Activated T-helper 9 cell treated with anti-CD3 and anti-CD28 coated beads, Interleukin-2, amount 50 U/mL, for 16 hours (primary cell): ENCODE measurements around the gene SLC13A3.
A peak's percentile ranks its signal among the peaks of the same experiment; 100 is the strongest.

ENCODE experiments used
- DNase-seq: peaks from one replicate; pipeline ENCODE4 v3.0.0-alpha.2; 2020; ENCODE audit warnings: low read depth

Gene SLC13A3

DNA sequence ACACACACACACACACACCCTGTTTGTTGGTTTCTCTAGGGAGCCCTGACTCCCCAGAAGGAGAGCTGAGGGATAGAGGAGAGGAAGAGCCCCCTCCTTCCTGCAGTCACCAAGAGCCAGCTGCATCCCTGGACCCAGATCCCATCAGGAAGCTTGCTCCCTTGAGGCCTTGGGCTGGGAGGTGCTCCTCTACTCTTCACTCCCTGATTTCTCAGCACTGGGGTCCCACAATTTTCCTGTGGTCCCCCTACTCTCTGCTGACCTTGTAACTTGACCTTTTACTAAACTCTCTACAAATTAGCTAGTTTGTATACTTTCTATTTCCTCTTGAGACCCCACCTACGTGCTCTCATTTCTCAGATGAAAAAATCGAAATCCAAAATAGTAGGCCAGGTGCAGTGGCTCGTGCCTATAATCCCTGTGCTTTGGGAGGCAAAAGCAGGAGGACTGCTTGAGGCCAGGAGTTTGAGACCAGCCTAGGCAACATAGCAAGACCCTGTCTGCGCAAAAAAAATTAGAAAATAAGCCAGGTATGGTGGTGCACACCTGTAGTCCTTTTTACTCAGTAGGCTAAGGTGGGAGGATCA, 95.8 kb downstream of the SLC13A3 start:
- no peak for DNase-seq

DNA sequence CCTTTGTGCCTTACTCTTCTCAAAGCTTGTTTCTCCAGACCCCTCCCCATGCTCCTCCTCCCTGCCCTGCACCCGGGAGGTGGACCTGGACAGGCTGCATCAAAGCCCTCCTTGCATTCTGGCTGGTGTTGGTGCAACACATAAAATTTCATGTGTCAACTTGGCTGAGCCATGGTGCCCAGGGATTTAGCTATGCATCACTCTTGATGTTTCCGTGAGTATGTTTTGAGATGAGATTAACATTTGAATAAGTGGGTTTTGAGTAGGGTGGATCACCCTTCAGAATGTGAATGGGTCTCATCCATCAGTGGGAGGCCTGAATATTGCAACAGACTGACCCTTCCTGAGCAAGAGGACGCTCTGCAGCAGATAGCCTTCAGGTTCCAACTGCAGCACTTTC, 96.4 kb downstream of the SLC13A3 start:
- DNase-seq = no peak

DNA sequence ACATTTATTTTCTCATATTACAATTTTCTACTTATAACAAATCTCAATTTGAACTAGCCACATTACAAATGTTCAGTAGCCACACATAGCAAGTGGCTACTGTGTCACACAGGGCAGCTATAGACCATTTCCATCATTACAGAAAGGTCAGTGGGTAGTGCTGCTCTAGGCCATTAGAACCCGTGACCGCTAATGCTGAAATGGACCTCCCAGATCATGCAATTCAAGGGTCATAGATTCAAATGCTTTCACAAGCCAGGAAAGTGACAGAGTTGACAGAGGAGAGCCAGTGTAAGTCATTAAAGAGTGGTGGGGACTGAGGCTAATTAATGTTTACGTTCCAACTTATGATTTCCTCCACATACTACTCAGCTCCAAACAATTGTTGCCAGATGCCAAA, 97.3 kb downstream of the SLC13A3 start:
- DNase-seq = no peak

DNA sequence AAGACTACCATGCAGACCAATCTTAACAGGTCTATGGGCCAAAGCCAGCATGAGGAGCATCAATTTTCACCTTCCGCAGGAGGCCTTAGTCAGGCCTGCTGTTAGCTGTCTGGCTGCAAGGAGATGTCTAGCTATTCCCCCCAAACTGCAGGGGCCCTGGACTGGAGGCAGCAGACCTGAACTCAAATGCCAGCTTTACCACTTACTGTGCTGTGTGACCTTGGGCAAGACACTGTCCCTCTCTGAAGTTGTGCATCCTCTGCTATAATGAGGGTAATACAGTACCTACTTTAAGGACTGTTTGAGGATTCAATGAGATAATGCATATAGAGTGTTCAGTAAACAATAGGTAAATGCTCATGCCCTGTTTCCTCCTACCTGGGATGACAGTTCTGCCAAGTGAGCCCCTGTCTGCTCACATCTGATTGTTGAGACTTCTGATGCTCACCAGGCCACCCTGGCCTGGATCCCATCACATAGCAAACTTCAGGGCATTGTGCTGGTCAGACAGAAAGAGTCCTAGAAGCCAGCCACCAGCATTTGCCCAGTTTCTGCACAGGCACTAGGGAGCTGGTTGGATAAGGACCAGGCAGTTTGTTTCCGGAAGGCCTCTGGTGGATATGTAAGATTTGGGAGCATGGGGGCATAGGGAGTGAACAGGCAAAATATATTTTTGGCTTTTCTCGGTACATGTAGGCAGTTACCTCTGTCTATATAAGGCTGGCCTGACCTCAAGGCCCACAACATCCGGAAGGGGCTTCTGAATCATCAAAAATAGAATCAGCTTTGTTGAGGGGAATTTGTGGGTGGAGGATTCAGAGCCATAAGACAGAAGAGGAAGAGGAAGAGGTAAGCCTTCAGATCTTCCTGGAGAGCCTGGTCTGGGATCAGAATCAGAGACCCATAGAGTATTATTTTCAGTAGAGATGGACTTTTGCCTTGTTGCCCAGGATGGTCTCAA, 98.5 kb downstream of the SLC13A3 start:
- DNase-seq = peak; percentile 8

DNA sequence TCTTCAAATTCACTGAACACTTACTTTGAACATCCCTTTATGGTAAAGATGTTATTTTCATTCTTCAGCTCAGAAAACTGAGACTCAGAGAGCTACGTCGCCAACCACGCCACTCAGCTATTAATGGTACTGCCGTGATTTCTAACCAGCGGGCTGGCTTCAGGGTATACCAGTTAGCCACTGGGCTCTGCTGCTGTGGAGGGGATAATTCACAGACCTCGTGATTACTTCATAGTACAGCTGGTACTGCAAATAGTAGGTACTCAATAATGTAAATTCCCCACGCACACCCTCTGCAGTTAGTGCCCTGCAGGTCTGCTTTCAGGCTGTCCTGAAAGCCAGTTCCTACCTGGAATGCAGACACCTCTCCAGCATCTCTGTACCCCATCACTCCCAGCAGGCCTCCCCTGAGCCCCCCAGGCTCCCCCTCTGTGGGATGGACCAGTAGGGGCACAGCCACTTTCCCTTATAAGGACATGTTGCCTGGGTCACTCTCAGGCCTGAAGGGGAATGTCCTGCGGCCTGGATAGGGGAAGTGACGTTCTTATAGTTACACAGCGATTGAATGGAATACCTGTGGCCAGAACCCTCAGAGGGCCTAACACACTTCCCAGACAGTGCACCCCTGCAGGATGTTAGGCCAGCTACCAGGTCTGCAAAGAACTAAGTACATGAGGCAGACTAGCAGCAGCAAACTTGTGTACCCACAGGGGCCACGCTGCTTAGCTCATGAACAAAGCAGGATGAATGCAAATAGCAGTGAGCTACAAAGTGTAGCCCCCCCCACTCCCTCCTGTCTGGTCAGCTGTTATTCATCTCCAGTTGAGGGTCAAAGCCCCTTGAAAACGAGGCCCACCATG, 99.5 kb downstream of the SLC13A3 start:
- DNase-seq = no peak

DNA sequence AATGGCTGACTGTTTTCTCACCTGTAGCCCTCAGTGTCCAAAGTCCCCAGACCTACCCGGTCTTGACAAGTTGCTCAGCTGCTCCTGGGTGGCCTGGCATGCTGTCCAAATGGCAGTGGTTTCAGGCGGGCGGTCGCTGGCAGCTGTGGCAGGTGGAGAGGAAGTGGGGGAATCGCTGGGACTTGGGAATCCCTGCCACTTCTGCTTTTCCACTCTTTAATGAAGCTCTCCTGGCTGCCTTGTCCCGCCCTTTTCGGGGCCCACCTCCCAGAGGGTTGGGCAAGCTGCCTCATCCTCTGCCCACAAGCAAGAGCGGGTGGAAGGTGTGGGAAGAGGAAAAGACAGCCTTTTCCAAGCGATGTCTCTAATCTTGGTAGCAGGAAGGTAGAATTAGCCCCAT, 100.8 kb downstream of the SLC13A3 start, which contains the start of gene OCSTAMP:
TSS of gene OCSTAMP (minus strand) at position 194 of the 400 bp plus-strand sequence. CDS start at position 100, 94 bp downstream.
- DNase-seq = no peak

DNA sequence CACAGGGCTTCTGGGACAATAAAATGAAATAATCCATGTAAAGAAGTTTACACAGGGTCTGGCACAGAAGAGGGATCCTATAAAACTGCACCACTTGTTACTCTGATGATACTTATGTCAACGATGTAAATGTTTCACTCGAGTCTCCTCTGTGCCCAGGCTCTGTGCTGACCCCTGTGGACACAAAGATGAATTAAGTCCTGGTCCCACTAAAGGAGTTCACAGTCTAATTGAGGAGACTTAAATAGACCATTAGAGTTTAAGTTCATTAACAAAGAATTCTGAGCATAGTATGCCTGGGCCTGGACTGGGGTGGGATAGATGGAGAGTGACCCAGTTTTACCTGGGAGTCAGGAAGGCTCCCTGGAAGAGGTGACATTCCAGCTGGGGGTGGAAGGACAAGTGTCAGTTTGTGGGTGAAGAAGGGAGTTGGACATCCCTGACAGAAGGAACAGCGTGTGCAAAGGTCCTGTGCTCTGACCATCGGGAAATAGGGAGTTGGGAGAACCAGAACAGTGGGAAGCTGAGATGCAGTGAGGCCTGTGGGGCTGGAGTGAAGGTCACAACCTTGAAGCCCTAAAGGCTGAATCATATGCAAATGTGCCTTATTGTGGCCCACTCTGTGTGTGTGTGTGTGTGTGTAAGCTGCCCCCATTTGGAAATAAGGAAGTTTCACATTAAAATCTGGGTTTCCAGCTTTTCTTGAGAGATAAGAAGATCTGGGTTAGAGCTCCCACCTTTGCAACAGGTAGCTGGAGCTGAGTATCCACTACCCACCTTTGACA, 101.9 kb downstream of the SLC13A3 start:
- DNase-seq = no peak

DNA sequence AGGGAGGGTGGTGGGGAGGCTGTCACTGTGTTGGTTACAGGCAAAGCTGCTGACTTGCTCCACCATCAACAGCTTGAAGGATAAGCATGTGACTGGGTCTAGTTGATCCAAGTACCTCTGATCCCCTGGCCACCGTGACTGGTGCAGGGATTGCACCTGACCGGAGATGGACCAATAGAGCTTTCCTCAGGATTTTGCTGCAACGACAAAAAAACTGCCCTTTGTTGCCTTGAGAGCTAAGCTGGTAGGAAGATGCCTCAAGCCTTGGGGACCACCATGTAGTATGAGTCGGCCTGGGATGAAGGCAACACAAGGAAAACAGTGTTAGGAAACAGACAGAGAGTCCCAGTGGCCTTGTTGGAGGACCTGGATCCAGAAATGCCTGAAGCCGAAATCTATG, 102.6 kb downstream of the SLC13A3 start:
- DNase-seq = no peak

DNA sequence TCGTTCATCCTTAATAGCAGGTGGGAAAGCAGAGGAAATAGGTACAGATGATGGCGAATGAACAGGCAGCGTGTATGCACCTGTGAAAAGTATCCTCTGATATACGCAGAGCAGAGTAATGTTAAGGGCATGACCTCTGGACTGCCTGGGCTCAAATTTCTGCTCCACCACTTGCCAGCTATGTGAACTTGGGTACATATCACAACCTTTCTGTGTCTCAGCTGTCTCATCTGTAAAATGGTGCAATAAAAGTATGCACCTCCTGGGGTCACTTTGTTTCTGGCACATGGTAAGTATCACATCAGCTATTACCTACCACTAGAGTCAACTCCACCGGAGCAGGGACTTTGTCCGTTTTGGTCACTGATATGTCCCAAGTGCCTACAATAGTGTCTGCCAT, 103.3 kb downstream of the SLC13A3 start:
- DNase-seq = no peak

DNA sequence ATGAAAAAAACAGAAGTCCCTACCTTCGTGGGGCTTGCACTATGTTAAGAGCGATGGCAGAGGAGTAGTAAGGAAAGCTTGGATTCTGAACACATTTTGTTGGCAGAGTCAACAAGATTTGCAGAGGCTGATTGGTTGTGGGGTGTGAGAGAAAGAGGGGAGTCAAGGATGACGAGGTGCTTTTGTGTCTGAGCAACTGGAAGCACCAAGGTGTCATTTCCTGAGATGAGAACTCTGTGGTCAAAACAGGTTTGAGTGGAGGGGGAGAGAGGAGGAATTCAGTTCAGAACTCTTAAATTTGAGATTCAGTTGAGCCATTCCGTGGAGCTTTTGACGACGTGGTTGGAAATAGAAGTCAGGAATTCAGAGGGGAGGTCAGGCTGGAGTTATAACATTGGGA, 104.3 kb downstream of the SLC13A3 start:
- no peak for DNase-seq

DNA sequence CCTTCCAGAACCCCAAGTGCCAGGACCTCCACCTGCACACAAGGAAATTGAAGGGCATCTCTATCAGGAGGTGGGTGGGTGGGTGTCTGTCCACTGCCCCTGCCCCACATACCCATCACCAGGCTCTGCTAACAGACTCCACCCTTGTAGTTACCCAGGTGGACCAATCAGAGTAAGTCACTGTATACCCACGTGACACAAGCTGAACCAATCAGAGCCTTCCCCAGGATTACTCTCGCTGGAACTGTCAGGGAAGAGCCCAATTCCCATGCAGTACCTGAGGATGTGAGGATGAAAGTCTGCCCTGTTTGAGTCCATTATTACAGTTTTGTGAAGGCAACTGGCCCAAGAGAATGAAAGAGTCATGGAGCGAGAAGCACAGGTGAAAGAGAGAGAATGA, 105.0 kb downstream of the SLC13A3 start:
- no peak for DNase-seq

DNA sequence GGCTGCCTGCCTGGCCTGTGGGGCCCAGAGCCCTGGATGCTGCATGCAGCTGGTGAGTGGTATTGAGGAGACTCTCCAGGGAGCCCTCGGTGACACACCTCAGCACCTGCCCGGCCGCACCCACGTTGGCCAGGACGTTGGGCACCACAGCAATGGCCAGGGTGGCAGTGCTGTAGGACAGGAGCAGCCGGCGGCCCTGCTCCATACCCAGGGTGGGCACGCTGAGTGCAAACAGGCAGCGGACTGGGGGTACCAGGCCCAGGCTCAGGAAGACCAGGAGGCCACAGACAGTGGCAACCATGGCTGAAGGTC, 105.5 kb downstream of the SLC13A3 start:
- DNase-seq = no peak

DNA sequence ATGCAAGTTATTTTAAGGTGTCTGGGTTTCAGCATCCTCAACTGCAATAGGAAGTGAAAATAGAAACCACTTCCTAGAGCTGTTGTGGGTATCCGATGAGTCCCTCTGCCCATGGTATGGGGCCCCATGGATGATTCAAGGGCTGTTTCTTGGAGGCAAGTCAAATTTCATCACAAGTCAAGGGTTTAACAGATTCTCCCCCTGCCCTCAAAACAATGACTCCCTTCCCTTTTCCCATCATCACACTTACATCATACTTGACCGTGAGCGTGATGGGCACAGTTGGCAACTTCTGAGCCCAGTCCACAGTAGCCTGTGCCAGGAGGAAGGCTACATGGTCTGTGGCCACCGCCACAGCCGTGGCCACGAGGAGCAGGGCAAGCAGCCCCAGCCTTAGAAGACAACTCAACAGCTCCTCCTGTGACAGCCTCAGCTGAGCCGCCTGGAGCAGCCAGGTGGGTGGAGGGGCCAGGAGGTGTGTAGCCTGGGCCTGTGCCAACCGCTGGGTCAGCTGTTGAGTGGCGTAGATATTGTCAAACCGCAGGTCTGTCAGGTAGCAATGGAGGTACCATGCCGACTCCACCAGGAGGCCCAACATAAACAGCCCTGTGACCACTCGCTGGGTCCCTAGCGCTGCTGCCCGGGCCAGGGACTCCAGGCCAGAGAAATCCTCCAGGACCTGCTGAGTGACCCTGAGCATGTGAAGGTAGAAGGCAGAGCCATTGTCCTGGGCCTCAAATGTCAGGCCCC, 106.0 kb downstream of the SLC13A3 start:
- peak; percentile 12 for DNase-seq

DNA sequence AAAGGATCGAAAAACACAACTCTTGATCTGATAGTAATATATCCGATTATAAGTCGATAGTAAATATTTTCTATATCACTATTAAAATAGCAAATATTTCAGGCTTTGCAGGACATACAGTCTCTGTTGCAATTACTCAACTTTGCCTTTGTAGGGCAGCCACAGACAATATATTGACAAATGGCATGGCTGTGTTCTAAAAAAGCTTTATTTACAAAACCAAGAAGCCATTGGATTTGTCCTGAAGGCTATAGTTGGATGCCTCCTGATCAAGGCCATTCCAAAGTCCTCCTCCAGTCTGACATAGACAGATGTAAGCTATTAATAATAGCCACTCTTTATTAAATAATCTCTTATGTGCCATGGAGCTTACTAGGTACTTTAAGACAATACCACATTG, 106.7 kb downstream of the SLC13A3 start:
- no peak for DNase-seq

DNA sequence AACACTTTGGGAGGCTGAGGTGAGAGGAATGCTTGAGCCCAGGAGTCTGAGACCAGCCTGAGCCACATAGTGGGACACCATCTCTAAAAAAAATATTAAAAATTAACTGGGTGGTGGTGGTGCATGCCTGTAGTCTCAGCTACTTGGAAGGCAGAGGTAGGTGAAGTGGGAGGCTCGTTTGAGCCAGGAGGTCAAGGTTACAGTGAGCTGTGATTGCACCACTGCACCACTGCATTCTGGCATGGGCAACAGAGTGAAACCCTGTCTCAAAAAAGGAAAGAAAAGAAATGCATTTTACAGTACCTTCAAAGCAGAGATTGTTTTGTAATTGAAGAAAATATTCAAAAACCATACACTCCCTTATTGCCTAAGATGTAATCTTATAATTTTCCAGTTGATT, 107.3 kb downstream of the SLC13A3 start:
- no peak for DNase-seq

DNA sequence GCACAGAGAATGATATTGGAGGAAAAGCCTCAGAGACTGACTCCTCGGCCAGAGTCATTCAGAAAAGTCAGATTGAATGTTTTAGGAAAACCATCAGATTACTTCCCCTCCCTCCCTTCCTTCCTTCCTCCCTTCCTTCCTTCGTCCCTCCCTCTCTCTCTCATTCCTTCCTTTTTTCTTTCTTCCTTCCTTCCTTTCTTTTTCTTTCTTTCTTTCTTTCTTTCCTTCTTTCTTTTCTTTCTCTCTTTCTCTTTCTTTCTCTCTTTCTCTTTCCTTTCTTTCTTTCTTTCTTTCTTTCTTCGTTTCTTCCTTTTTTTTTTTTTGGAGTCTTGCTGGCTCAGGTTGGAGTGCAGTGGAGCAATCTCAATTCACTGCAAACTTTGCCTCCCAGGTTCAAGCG, 108.2 kb downstream of the SLC13A3 start:
- DNase-seq = no peak

DNA sequence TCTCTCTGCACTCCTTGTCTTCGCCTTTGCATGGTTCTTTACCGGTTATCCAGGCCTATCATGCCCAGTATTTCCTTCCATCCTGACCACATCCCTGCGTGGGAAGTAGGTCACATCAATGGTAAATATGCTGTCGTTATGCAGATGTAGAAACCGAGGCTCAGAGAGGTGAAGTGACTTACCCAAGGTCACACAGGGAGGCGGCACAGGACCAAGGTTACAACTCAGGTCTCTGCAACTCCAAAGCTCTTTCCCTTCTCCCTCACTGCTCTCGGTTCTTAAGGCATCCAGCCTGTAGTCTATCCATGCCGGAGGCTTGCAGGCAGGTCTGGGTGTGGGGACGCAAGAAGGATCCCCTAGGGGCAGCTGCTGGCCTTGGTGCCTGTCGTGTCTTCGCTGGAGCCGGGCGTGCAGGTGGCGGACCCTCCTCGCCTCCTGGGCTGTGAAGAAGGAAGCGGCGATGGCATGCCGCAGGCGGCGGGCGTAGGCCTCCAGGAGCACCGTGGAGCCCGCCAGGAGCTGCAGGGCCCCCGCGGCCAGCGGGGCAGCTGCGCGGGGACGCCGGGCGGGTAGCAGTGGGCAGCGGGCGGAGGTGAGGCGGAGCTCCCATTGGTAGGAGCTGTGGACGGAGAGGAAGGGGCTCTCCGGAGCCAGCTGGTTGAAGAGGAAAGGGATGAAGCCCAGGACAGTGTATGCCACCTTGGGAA, 109.9 kb downstream of the SLC13A3 start:
- no peak for DNase-seq

DNA sequence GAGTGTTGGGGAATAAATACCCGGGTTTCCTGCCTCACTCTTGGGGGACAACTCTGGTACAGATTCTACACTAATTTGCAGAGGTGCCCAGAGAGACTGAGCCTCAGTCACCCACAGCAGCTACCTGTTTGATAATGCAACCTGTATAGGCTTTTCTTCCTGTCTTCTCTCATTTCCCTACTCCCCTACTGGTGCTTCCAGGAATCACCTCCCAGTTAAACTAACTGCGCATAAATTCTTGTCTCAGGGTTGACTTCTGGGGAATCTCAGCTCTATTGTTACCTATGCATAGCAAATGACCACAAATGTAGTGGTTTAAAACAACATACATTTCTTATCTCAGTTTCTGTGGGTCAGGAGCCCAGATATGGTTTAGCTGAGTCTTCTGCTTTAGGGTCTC, 112.1 kb downstream of the SLC13A3 start:
- DNase-seq = no peak

DNA sequence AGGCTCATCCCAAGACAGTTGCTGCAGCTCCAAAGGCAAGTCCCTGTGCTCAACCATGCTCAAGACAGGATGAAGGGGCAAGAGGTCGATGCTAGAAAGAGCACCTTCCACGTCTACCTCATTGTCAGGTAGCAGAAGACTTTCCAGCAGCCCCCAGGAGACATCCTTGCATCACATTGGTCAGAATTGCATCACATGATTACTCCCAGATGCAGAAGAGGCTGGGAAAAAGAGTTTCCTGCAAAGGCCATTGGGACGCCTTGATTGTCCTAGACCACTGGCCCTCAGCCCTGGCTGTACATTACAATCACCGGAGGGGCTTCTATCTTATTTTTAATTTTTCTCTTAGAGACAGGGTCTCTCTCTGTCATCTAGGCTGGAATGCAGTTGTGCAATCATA, 120.6 kb downstream of the SLC13A3 start:
- no peak for DNase-seq

DNA sequence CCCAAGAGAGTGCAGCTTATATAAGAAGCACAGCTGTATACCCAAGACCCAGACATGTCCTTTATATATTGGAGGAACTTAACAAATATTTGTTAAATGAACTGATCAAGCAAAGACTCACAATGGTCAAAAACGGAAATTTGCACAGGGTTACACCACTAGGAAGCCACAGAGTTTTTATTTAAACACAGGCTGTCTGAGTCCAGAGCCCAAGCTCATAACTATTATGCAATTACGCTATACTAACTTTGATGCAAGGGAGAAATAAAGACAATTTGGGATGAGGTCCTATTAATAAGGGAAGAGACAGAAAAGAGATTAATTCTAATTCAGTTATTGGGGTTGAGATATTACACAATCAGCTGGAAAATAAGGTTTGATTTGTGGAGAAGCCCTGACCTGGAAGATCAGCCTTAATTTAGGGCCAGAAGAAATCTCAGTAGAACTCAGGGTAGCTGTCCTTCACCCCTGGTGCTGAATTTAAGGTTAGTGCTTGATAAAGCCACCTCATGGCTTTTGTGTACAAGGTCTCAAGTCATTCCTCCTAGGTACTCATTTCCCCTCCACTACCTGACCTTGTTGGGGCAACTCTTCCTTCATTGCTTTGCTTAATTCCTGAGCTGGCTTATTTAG, 127.4 kb downstream of the SLC13A3 start:
- no peak for DNase-seq
